Hepatocyte (in vitro differentiated cells): ENCODE measurements around the gene PSME1.

Experiments
- EZH2 ChIP-seq: fragments of 200-600 bp; sonication (generic); IDR thresholded peaks from 2 replicates; pipeline ENCODE4 v1.6.1; 2016; ENCODE audit warnings: antibody characterized with exemption, mild to moderate bottlenecking, borderline replicate concordance
- EZH2phosphoT487 ChIP-seq: fragments of 200-600 bp; sonication (generic); IDR thresholded peaks from one replicate; pipeline ENCODE4 v1.6.1; 2018; ENCODE audit warnings: antibody characterized with exemption, mild to moderate bottlenecking, low read depth, moderate library complexity; ENCODE audit not compliant: unreplicated experiment, severe bottlenecking
- TF ChIP-seq, protein P1 (sequence below): fragments of 200-600 bp; sonication (generic); IDR thresholded peaks from 2 replicates; pipeline ENCODE4 v1.5.1; 2016; ENCODE audit warnings: antibody characterized with exemption, mild to moderate bottlenecking; ENCODE audit not compliant: poor library complexity

DNA sequence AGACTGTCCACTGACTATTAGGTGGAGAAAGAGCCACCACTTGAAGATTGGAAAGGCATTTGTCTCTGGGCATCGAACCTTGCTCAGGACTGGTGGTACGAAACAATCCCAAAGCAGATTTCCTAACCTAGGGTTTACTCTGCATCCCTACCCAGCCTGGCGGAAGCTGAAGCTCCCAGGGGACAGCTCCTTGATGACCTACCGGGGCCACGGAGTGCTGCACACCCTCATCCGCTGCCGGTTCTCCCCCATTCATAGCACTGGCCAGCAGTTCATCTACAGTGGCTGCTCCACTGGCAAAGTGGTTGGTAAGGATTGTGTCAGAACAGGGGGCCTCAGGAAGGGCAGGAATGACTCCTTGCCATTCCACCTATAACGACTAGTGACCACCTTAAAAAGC, 14.8 kb upstream of the PSME1 start:
- TF ChIP-seq, protein P1, sequence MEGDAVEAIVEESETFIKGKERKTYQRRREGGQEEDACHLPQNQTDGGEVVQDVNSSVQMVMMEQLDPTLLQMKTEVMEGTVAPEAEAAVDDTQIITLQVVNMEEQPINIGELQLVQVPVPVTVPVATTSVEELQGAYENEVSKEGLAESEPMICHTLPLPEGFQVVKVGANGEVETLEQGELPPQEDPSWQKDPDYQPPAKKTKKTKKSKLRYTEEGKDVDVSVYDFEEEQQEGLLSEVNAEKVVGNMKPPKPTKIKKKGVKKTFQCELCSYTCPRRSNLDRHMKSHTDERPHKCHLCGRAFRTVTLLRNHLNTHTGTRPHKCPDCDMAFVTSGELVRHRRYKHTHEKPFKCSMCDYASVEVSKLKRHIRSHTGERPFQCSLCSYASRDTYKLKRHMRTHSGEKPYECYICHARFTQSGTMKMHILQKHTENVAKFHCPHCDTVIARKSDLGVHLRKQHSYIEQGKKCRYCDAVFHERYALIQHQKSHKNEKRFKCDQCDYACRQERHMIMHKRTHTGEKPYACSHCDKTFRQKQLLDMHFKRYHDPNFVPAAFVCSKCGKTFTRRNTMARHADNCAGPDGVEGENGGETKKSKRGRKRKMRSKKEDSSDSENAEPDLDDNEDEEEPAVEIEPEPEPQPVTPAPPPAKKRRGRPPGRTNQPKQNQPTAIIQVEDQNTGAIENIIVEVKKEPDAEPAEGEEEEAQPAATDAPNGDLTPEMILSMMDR, result no peak
- no peak for TF ChIP-seq EZH2phosphoT487
- TF ChIP-seq EZH2, result no peak
